Measurements from ENCODE around the gene SCYL3.

Gene SCYL3

GRCh38 chr1:169891539-169891885, 2.2 kb downstream of the SCYL3 start:
- TF ChIP-seq CTCF (IDR thresholded peaks at IDR 0.05; ENCODE audit: low read depth, low read length) = no peak
- in situ Hi-C loops (cut with HindIII; ENCODE audit: low sequenced_read_pairs) = no loop called here
- DNase-seq (ENCODE audit: low read depth, low spot score) = no peak
- no peak overlapping the region for H3K4me3 ChIP-seq (ENCODE audit: low read depth, low read length)

GRCh38 chr1:169890761-169891538, 2.7 kb downstream of the SCYL3 start:
- in situ Hi-C loops (cut with HindIII; ENCODE audit: low sequenced_read_pairs) = no loop called here
- no peak overlapping the region for H3K4me3 ChIP-seq (ENCODE audit: low read depth, low read length)
- TF ChIP-seq CTCF (IDR thresholded peaks at IDR 0.05; ENCODE audit: low read depth, low read length) = no peak
- DNase-seq (ENCODE audit: low read depth, low spot score) = no peak

- H3K4me3 ChIP-seq (ENCODE audit: low read depth, low read length) = no peak overlapping the region
- TF ChIP-seq CTCF (IDR thresholded peaks at IDR 0.05; ENCODE audit: low read depth, low read length) = no peak
- no peak for DNase-seq (ENCODE audit: low read depth, low spot score)
- in situ Hi-C loops (cut with HindIII; ENCODE audit: low sequenced_read_pairs) = no loop called here
These were observed 3.8 kb downstream of the SCYL3 start for GRCh38 chr1:169889871-169890270.

- in situ Hi-C loops (cut with HindIII; ENCODE audit: low sequenced_read_pairs) = no loop called here
- no peak overlapping the region for H3K4me3 ChIP-seq (ENCODE audit: low read depth, low read length)
- TF ChIP-seq CTCF (IDR thresholded peaks at IDR 0.05; ENCODE audit: low read depth, low read length) = no peak
- no peak for DNase-seq (ENCODE audit: low read depth, low spot score)
These were observed 6.8 kb downstream of the SCYL3 start for GRCh38 chr1:169886931-169887330.

GRCh38 chr1:169886422-169886821, 7.3 kb downstream of the SCYL3 start:
- in situ Hi-C loops (cut with HindIII; ENCODE audit: low sequenced_read_pairs) = no loop called here
- no peak for DNase-seq (ENCODE audit: low read depth, low spot score)
- no peak overlapping the region for H3K4me3 ChIP-seq (ENCODE audit: low read depth, low read length)
- no peak for TF ChIP-seq CTCF (IDR thresholded peaks at IDR 0.05; ENCODE audit: low read depth, low read length)

GRCh38 chr1:169885207-169885606, 8.5 kb downstream of the SCYL3 start:
- DNase-seq (ENCODE audit: low read depth, low spot score) = no peak
- no peak for TF ChIP-seq CTCF (IDR thresholded peaks at IDR 0.05; ENCODE audit: low read depth, low read length)
- no peak overlapping the region for H3K4me3 ChIP-seq (ENCODE audit: low read depth, low read length)
- in situ Hi-C loops (cut with HindIII; ENCODE audit: low sequenced_read_pairs) = no loop called here

All from astrocyte of the spinal cord (primary cell).